Measurements from ENCODE around the gene SYCP2L.
A peak's percentile ranks its signal among the peaks of the same experiment; 100 is the strongest.

GRCh38 chr6:10951675-10952282 is 64.9 kb downstream of the SYCP2L start:
- TF ChIP-seq, protein P1, sequence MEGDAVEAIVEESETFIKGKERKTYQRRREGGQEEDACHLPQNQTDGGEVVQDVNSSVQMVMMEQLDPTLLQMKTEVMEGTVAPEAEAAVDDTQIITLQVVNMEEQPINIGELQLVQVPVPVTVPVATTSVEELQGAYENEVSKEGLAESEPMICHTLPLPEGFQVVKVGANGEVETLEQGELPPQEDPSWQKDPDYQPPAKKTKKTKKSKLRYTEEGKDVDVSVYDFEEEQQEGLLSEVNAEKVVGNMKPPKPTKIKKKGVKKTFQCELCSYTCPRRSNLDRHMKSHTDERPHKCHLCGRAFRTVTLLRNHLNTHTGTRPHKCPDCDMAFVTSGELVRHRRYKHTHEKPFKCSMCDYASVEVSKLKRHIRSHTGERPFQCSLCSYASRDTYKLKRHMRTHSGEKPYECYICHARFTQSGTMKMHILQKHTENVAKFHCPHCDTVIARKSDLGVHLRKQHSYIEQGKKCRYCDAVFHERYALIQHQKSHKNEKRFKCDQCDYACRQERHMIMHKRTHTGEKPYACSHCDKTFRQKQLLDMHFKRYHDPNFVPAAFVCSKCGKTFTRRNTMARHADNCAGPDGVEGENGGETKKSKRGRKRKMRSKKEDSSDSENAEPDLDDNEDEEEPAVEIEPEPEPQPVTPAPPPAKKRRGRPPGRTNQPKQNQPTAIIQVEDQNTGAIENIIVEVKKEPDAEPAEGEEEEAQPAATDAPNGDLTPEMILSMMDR (IDR thresholded peaks at IDR 0.05) = peak in 3 of 4 experiments; percentile 36 to 55 (median 55)
- TF ChIP-seq POLR2A (IDR thresholded peaks at IDR 0.05) = no peak
